Ishikawa (cell line): ENCODE data around the gene THSD4.
A peak's percentile ranks its signal among the peaks of the same experiment; 100 is the strongest.

Experiments used
- CEBPB ChIP-seq: IDR thresholded peaks from 2 replicates; pipeline ENCODE4 v1.6.1; 2012
- CREB1 ChIP-seq: IDR thresholded peaks from 2 replicates; pipeline ENCODE4 v1.6.1; 2012; ENCODE audit warnings: low read depth
- EGR1 ChIP-seq: IDR thresholded peaks from 2 replicates; pipeline ENCODE4 v1.6.1; 2012
- EP300 ChIP-seq: IDR thresholded peaks from 2 replicates; pipeline ENCODE4 v1.6.1; 2012; ENCODE audit warnings: borderline replicate concordance
- FOXM1 ChIP-seq: IDR thresholded peaks from 2 replicates; pipeline ENCODE4 v1.6.1; 2012; ENCODE audit warnings: low read depth, borderline replicate concordance
- MAX ChIP-seq: IDR thresholded peaks from 2 replicates; pipeline ENCODE4 v1.6.1; 2012
- NFIC ChIP-seq: IDR thresholded peaks from 2 replicates; pipeline ENCODE4 v1.6.1; 2012
- RAD21 ChIP-seq: IDR thresholded peaks from 2 replicates; pipeline ENCODE4 v1.6.1; 2012; ENCODE audit warnings: low read depth
- REST ChIP-seq: IDR thresholded peaks from 2 replicates; pipeline ENCODE4 v1.6.1; 2012; ENCODE audit warnings: low read depth, mild to moderate bottlenecking
- TAF1 ChIP-seq: IDR thresholded peaks from 2 replicates; pipeline ENCODE4 v1.6.1; 2012; ENCODE audit warnings: low read depth, mild to moderate bottlenecking
- TCF12 ChIP-seq: IDR thresholded peaks from 2 replicates; pipeline ENCODE4 v1.6.1; 2012; ENCODE audit warnings: low read depth
- TEAD4 ChIP-seq: IDR thresholded peaks from 2 replicates; pipeline ENCODE4 v1.6.1; 2012
- USF1 ChIP-seq: IDR thresholded peaks from 2 replicates; pipeline ENCODE4 v1.6.1; 2012
- YY1 ChIP-seq: IDR thresholded peaks from 2 replicates; pipeline ENCODE4 v1.6.1; 2012; ENCODE audit warnings: low read depth
- ZBTB7A ChIP-seq: IDR thresholded peaks from 2 replicates; pipeline ENCODE4 v1.6.1; 2012; ENCODE audit warnings: low read depth

Gene THSD4

GRCh38 chr15:71784719-71785118 lies 669.4 kb downstream of the THSD4 start:
- TF ChIP-seq RAD21, result peak; percentile 21; the same call in 1 of the 2 replicates
- TF ChIP-seq TAF1, result no peak

GRCh38 chr15:71785996-71786395 lies 670.7 kb downstream of the THSD4 start:
- TF ChIP-seq EGR1, result no peak
- no peak for TF ChIP-seq NFIC
- no peak for TF ChIP-seq CREB1
- no peak for TF ChIP-seq RAD21
- TF ChIP-seq CEBPB, result no peak
- TF ChIP-seq TAF1, result no peak
- TF ChIP-seq REST, result no peak

GRCh38 chr15:71786673-71787072 lies 671.4 kb downstream of the THSD4 start:
- TF ChIP-seq ZBTB7A (no peak), TCF12 (no peak), TEAD4 (no peak), USF1 (no peak), CEBPB (no peak), FOXM1 (no peak), EGR1 (no peak), RAD21 (no peak), EP300 (no peak), MAX (no peak), REST (no peak), NFIC (no peak), YY1 (no peak), TAF1 (no peak), CREB1 (no peak)

GRCh38 chr15:71788646-71789579 lies 673.6 kb downstream of the THSD4 start:
- TF ChIP-seq NFIC (no peak), TCF12 (no peak)

- TF ChIP-seq TCF12 (no peak), MAX (no peak), FOXM1 (no peak), TAF1 (no peak), CREB1 (no peak), NFIC (no peak), CEBPB (no peak), RAD21 (no peak), TEAD4 (no peak), REST (no peak), EP300 (no peak), EGR1 (no peak), ZBTB7A (no peak), YY1 (no peak), USF1 (no peak)
Measured at GRCh38 chr15:71789616-71790015, 674.3 kb downstream of the THSD4 start.
